ENCODE results near the gene TAMALIN. TPM values are rescaled to one million over a fixed set of nuclear protein-coding genes. Genes with fewer than 3 reads are reported as not detected.

The TAMALIN gene
- total and polyA plus RNA-seq, 9 donors = 16.8 to 84.1 (median 32.2) TPM

DNA sequence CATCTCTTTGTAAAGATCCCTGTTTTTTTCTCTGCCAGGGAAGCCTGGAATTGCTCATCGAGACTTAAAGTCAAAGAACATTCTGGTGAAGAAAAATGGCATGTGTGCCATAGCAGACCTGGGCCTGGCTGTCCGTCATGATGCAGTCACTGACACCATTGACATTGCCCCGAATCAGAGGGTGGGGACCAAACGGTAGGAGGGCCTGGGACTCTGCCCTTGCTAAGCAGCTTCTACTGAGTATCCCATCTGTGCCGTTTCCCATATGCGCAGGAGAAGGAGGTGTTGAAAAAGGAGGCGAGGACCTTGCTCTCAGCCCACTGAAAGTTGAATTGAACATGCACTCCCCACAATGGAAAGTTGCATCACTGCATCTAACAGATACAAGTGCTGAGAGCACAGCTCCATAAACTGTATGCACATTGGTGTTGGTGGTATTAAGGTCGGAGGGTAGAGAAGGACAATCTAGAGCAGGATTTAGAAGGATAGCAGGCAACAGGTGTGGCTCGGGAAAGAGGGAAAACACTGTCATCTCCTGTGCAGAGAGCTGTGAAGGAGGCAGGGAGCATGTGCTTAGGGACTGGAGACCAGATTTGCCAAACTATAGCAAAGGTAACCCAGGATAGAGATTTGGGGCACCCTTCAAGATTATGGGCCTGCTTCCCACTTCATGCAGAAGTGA, 21.5 kb upstream of the TAMALIN start:
- 82 to 90% (median 90%) methylated on average over 9 of the region's 9 CpGs for WGBS, 3 donors
- H3K27ac ChIP-seq = no peak overlapping the region
- no peaks in the 10 kb centered on the region for H3K4me1 ChIP-seq (ENCODE audit: insufficient read depth)
- no peaks in the 10 kb centered on the region for H3K27me3 ChIP-seq
- intact Hi-C loops (cut with DNase I) = no loop called here
- TF ChIP-seq POLR2A (IDR thresholded peaks at IDR 0.05) (no peak), EP300 (IDR thresholded peaks at IDR 0.05) (no peak)
- TF ChIP-seq, protein P1, sequence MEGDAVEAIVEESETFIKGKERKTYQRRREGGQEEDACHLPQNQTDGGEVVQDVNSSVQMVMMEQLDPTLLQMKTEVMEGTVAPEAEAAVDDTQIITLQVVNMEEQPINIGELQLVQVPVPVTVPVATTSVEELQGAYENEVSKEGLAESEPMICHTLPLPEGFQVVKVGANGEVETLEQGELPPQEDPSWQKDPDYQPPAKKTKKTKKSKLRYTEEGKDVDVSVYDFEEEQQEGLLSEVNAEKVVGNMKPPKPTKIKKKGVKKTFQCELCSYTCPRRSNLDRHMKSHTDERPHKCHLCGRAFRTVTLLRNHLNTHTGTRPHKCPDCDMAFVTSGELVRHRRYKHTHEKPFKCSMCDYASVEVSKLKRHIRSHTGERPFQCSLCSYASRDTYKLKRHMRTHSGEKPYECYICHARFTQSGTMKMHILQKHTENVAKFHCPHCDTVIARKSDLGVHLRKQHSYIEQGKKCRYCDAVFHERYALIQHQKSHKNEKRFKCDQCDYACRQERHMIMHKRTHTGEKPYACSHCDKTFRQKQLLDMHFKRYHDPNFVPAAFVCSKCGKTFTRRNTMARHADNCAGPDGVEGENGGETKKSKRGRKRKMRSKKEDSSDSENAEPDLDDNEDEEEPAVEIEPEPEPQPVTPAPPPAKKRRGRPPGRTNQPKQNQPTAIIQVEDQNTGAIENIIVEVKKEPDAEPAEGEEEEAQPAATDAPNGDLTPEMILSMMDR (IDR thresholded peaks at IDR 0.05) = no peak
- H3K36me3 ChIP-seq = no peaks in the 10 kb centered on the region
- no peak overlapping the region for H3K4me3 ChIP-seq
- no peak for DNase-seq
- H3K9me3 ChIP-seq = no peaks in the 10 kb centered on the region

DNA sequence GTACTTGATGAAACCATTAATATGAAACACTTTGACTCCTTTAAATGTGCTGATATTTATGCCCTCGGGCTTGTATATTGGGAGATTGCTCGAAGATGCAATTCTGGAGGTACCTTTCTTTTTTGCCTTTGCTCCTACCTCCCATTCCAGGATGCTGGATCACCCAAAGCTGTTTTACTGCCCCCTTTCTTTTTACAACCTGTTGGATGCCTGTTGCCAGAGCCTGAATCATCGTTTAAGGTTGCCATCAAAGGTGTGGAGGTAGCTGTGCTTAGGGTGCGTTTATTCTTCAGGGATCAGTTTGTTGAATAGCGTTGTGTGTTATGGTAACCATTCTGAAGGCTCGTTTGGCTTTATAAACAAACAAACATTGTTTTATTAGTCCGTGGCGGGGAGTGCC, 19.9 kb upstream of the TAMALIN start:
- no peaks in the 10 kb centered on the region for H3K4me1 ChIP-seq (ENCODE audit: insufficient read depth)
- H3K36me3 ChIP-seq = no peaks in the 10 kb centered on the region
- intact Hi-C loops (cut with DNase I) = no loop called here
- DNase-seq = no peak
- no peak overlapping the region for H3K27ac ChIP-seq
- H3K27me3 ChIP-seq = no peaks in the 10 kb centered on the region
- TF ChIP-seq EP300 (IDR thresholded peaks at IDR 0.05) = no peak
- TF ChIP-seq POLR2A (IDR thresholded peaks at IDR 0.05) = no peak
- TF ChIP-seq, protein P1 (IDR thresholded peaks at IDR 0.05) = no peak
- H3K4me3 ChIP-seq = no peak overlapping the region
- WGBS, 3 donors = 73 to 75% (median 75%) methylated on average over 8 of the region's 8 CpGs
- H3K9me3 ChIP-seq = no peaks in the 10 kb centered on the region

DNA sequence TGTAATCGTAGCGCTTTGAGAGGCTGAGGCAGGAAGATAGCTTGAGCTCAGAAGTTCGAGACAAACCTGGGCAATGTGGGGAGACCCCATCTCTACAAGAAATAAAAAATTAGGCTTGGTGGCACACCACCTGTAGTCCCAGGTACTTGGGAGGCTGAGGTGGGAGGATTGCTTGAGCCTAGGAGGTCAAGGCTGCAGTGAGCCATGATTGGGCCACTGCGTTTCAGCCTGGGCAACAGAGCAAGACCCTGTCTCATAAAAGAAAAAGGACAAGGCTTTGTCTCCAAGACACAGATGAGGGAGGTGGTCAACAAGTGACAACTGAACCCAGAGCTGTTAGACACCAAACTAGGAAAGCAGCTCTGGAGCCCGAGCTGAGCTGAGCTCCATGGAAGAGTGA, 14.5 kb upstream of the TAMALIN start:
- no peak for TF ChIP-seq POLR2A (IDR thresholded peaks at IDR 0.05)
- TF ChIP-seq, protein P1 (IDR thresholded peaks at IDR 0.05) = no peak
- no peak for TF ChIP-seq EP300 (IDR thresholded peaks at IDR 0.05)
- Histone ChIP-seq H3K9me3 (no peaks in the 10 kb centered on the region), H3K4me1 (ENCODE audit: insufficient read depth) (no peaks in the 10 kb centered on the region), H3K27ac (no peak overlapping the region), H3K27me3 (no peaks in the 10 kb centered on the region), H3K4me3 (no peak overlapping the region), H3K36me3 (no peaks in the 10 kb centered on the region)
- 74 to 80% (median 78%) methylated on average over 5 of the region's 5 CpGs for WGBS, 3 donors
- intact Hi-C loops (cut with DNase I) = no loop called here
- DNase-seq = no peak

DNA sequence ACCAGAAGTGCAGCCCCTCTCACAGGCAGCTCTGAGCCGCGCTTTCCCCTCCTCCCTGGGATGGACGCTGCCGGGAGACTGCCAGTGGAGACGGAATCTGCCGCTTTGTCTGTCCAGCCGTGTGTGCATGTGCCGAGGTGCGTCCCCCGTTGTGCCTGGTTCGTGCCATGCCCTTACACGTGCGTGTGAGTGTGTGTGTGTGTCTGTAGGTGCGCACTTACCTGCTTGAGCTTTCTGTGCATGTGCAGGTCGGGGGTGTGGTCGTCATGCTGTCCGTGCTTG, 12.3 kb upstream of the TAMALIN start:
- intact Hi-C loops (cut with DNase I) = no loop called here

More for the DNA sequence above, 12.3 kb upstream of the TAMALIN start:
- Histone ChIP-seq H3K27ac (no peak overlapping the region), H3K9me3 (no peaks in the 10 kb centered on the region), H3K4me3 (no peak overlapping the region), H3K27me3 (no peaks in the 10 kb centered on the region), H3K4me1 (ENCODE audit: insufficient read depth) (no peaks in the 10 kb centered on the region), H3K36me3 (no peaks in the 10 kb centered on the region)
- TF ChIP-seq POLR2A (IDR thresholded peaks at IDR 0.05) = no peak
- TF ChIP-seq EP300 (IDR thresholded peaks at IDR 0.05) = no peak
- TF ChIP-seq, protein P1 (IDR thresholded peaks at IDR 0.05) = no peak
- WGBS, 3 donors = 90 to 91% (median 91%) methylated on average over 16 to 17 of the region's 17 CpGs
- DNase-seq = no peak

Data from ovary (tissue), 9 donors.